GM12878 (cell line): ENCODE results near the gene USP47. TPM values are rescaled to one million over a fixed set of nuclear protein-coding genes. Genes with fewer than 3 reads are reported as not detected.

Experiments
- ATAC-seq: fragments of 200-7000 bp; cut with Tn5 transposase; 3 replicates; pipeline ENCODE4 v1.9.1; 2020; ENCODE audit warnings: mild to moderate bottlenecking, moderate library complexity
- BruUV-seq: library from RNA; stranded (reverse); fragments of 400-500 nt; replicated peaks from 2 replicates; lab custom pipeline; 2021; lab: Mats Ljungman, UMichigan
- CTCF ChIA-PET: fragments of 300-600 bp; sonication (Branson Sonifier 250); formaldehyde crosslinking; extraction: SDS; loops from one replicate; lab custom pipeline; 2021; ENCODE audit warnings: inconsistent platforms; lab: Yijun Ruan, JAX
- POLR2A ChIA-PET: fragments of 350-600 bp; formaldehyde crosslinking; extraction: SDS; loops from one replicate; lab custom pipeline; 2021; ENCODE audit warnings: inconsistent platforms; lab: Charles Lee
- RAD21 ChIA-PET: fragments of 300-600 bp; sonication (Branson Sonifier 250); formaldehyde crosslinking; loops from one replicate; lab custom pipeline; 2023; ENCODE audit warnings: antibody characterized with exemption; ENCODE audit not compliant: unreplicated experiment; lab: Charles Lee
- SMC1A ChIA-PET: fragments of 300-600 bp; sonication (Branson Sonifier 250); formaldehyde crosslinking; loops from one replicate; lab custom pipeline; 2023; ENCODE audit not compliant: unreplicated experiment, uncharacterized antibody; lab: Charles Lee
- DNase-seq: peaks from one replicate; pipeline ENCODE4 v3.0.0-alpha.2; 2011; ENCODE audit warnings: low read depth, low spot score
- FAIRE-seq: peaks from 3 replicates; lab custom pipeline; 2011; peaks lifted over from hg19 to GRCh38; lab: Jason Lieb, UNC
- H2AFZ ChIP-seq: 2 replicates; pipeline ENCODE4 v1.6.0; 2011; ENCODE audit warnings: low read depth, low read length, control low read depth; ENCODE audit not compliant: control insufficient read depth
- H3K27ac ChIP-seq: 2 replicates; pipeline ENCODE4 v1.5.1; 2011; ENCODE audit warnings: control low read depth; ENCODE audit not compliant: control insufficient read depth, insufficient read depth
- H3K27me3 ChIP-seq, 2 experiments: replicated peaks in 1 of 2; 2 replicates each; pipeline versions ENCODE4 v1.6.0 to v1.6.1; 2011; ENCODE audit warnings: low read length in 1 of 2; ENCODE audit not compliant: control insufficient read depth in 2 of 2, insufficient read depth in 2 of 2
- H3K36me3 ChIP-seq, 2 experiments: 2 replicates each; pipeline ENCODE4 v1.5.1; 2011; ENCODE audit warnings: low read length in 1 of 2; ENCODE audit not compliant: control insufficient read depth in 2 of 2, insufficient read depth in 2 of 2
- H3K4me1 ChIP-seq: 2 replicates; pipeline ENCODE4 v1.6.1; 2011; ENCODE audit warnings: mild to moderate bottlenecking, low read length, moderate library complexity, mixed read lengths; ENCODE audit not compliant: control insufficient read depth, insufficient read depth
- H3K4me2 ChIP-seq: 2 replicates; pipeline ENCODE4 v1.6.0; 2011; ENCODE audit warnings: control low read depth; ENCODE audit not compliant: control insufficient read depth, insufficient read depth
- H3K4me3 ChIP-seq: fragments of 200-600 bp; sonication (generic); 2 replicates; pipeline ENCODE4 v1.5.1; 2016
- H3K79me2 ChIP-seq: 2 replicates; pipeline ENCODE4 v1.6.0; 2011; ENCODE audit warnings: low read length; ENCODE audit not compliant: control insufficient read depth, insufficient read depth
- H3K9ac ChIP-seq: 2 replicates; pipeline ENCODE4 v1.8.0; 2011; ENCODE audit warnings: low read length, control low read depth, mixed read lengths; ENCODE audit not compliant: control insufficient read depth, insufficient read depth
- H3K9me3 ChIP-seq: replicated peaks from 3 replicates; pipeline ENCODE4 v1.5.1; 2011; ENCODE audit warnings: mild to moderate bottlenecking, low read length; ENCODE audit not compliant: control insufficient read depth, insufficient read depth
- H4K20me1 ChIP-seq: 2 replicates; pipeline ENCODE4 v1.6.0; 2011; ENCODE audit not compliant: control insufficient read depth, insufficient read depth
- ATF7 ChIP-seq: fragments of 450-650 bp; IDR thresholded peaks from 2 replicates; pipeline ENCODE4 v1.6.1; 2016; ENCODE audit warnings: low read depth, mild to moderate bottlenecking
- BMI1 ChIP-seq: fragments of 450-650 bp; IDR thresholded peaks from 2 replicates; pipeline ENCODE4 v1.6.1; 2016; ENCODE audit warnings: mild to moderate bottlenecking, moderate library complexity, borderline replicate concordance
- CBFB ChIP-seq: IDR thresholded peaks from 2 replicates; pipeline ENCODE4 v1.6.1; 2016; ENCODE audit warnings: antibody characterized with exemption, low read depth
- CHD1 ChIP-seq: IDR thresholded peaks from 2 replicates; pipeline ENCODE4 v1.6.1; 2012; ENCODE audit warnings: low read depth, low read length, improper control_type of control experiment
- CREB1 ChIP-seq: IDR thresholded peaks from 2 replicates; pipeline ENCODE4 v1.6.1; 2012; ENCODE audit warnings: low read depth, mild to moderate bottlenecking, inconsistent platforms
- FOS ChIP-seq: IDR thresholded peaks from 3 replicates; pipeline ENCODE4 v1.6.1; 2011; ENCODE audit warnings: borderline replicate concordance; ENCODE audit not compliant: insufficient read length; ENCODE audit errors: extremely low read depth
- GABPA ChIP-seq: IDR thresholded peaks from 2 replicates; pipeline ENCODE4 v1.6.1; 2014; ENCODE audit warnings: antibody characterized with exemption, low read depth, mild to moderate bottlenecking, inconsistent platforms
- HSF1 ChIP-seq: fragments of 150-350 bp; IDR thresholded peaks from 2 replicates; pipeline ENCODE4 v1.6.1; 2014; ENCODE audit warnings: mild to moderate bottlenecking, low read depth, low read length
- MEF2A ChIP-seq: IDR thresholded peaks from 2 replicates; pipeline ENCODE4 v1.6.1; 2011; ENCODE audit warnings: low read depth, mild to moderate bottlenecking, low read length, moderate library complexity; ENCODE audit not compliant: insufficient read depth
- MYB ChIP-seq: fragments of 150-350 bp; IDR thresholded peaks from 2 replicates; pipeline ENCODE4 v1.6.1; 2014; ENCODE audit warnings: mild to moderate bottlenecking, low read depth, low read length, borderline replicate concordance
- NR2F1 ChIP-seq: fragments of 450-650 bp; conservative IDR thresholded peaks from 2 replicates; pipeline ENCODE4 v1.6.1; 2017; ENCODE audit warnings: mild to moderate bottlenecking
- PML ChIP-seq: IDR thresholded peaks from 2 replicates; pipeline ENCODE4 v1.6.1; 2012; ENCODE audit warnings: low read length, inconsistent platforms
- POLR2AphosphoS2 ChIP-seq: IDR thresholded peaks from 2 replicates; pipeline ENCODE4 v1.6.1; 2011; ENCODE audit warnings: low read depth, mild to moderate bottlenecking, low read length, improper control_type of control experiment, moderate library complexity
- POLR2AphosphoS5 ChIP-seq: IDR thresholded peaks from 2 replicates; pipeline ENCODE4 v1.6.1; 2011; ENCODE audit warnings: mild to moderate bottlenecking, low read length, inconsistent platforms
- RB1 ChIP-seq: fragments of 450-650 bp; formaldehyde crosslinking; IDR thresholded peaks from 2 replicates; pipeline ENCODE4 v1.6.1; 2017; ENCODE audit warnings: mild to moderate bottlenecking, borderline replicate concordance
- RUNX3 ChIP-seq: IDR thresholded peaks from 2 replicates; pipeline ENCODE4 v1.6.1; 2012; ENCODE audit warnings: low read length, inconsistent platforms
- SIN3A ChIP-seq: IDR thresholded peaks from 2 replicates; pipeline ENCODE4 v1.6.1; 2012; ENCODE audit warnings: low read depth, low read length, improper control_type of control experiment
- YY1 ChIP-seq: IDR thresholded peaks from 2 replicates; pipeline ENCODE4 v1.6.1; 2011; ENCODE audit warnings: low read depth, mild to moderate bottlenecking, low read length
- ZSCAN29 ChIP-seq: fragments of 450-650 bp; IDR thresholded peaks from 2 replicates; pipeline ENCODE4 v1.6.1; 2017; ENCODE audit warnings: mild to moderate bottlenecking, moderate library complexity
- WGBS: methylation state at CpG from one replicate; pipeline ENCODE4 v1.1.6; 2016; ENCODE audit warnings: low lambda C conversion rate; ENCODE audit not compliant: insufficient replicate concordance, insufficient coverage; ENCODE audit errors: missing lambda C conversion rate; 5-methylcytosine and 5-hydroxymethylcytosine counted together
- in situ Hi-C: fragments of 300-500 bp; cut with MboI; formaldehyde crosslinking; loops from 9 replicates; pipeline ENCODE4 v1.14.3; 2018; ENCODE audit warnings: mixed read lengths
- intact Hi-C: fragments of 100-400 bp; cut with micrococcal nuclease; formaldehyde crosslinking; loops from one replicate; pipeline ENCODE4 v1.14.2; 2022; ENCODE audit not compliant: unreplicated experiment
- polyA plus RNA-seq, 11 experiments: library from polyadenylated mRNA; depleted of rRNA in 4 of 11; unstranded in 6 of 11; stranded (reverse) in 5 of 11; fragments of >200 nt; fragmentation: Nextera tagmentation in 4 of 11; fragmentation: Illumina TruSeq in 1 of 11; extraction: Ambion mirVana in 4 of 11; extraction: Trizol in 1 of 11; gene quantifications; 1 replicate in 1 of 11; 2 replicates in 10 of 11; pipeline versions ENCODE4 v1.2.1 to v1.2.3, GENCODE V29; 2011 to 2016; ENCODE audit warnings: inconsistent platforms in 2 of 11, missing spikeins in 2 of 11, low read depth in 1 of 11
- total RNA-seq, 4 experiments: library from RNA; depleted of rRNA in 3 of 4; stranded (reverse); fragments of >200 nt in 3 of 4; fragmentation: Illumina TruSeq in 1 of 4; extraction: Trizol in 1 of 4; gene quantifications; 2 replicates each; pipeline versions ENCODE4 v1.2.1 to v1.2.3, GENCODE V29; 2013 to 2021
- TF ChIP-seq, protein P1 (sequence below): fragments of 450-650 bp; IDR thresholded peaks from 2 replicates; pipeline ENCODE4 v1.6.1; 2018; ENCODE audit warnings: borderline replicate concordance, mild to moderate bottlenecking; ENCODE audit not compliant: partially characterized antibody

USP47 gene
- total and polyA plus RNA-seq, 10 of the 15 experiments (the other 5 are each of a cell fraction or from before 2014, with no cell fraction given): 13.9 to 54.0 (median 31.6) TPM

DNA sequence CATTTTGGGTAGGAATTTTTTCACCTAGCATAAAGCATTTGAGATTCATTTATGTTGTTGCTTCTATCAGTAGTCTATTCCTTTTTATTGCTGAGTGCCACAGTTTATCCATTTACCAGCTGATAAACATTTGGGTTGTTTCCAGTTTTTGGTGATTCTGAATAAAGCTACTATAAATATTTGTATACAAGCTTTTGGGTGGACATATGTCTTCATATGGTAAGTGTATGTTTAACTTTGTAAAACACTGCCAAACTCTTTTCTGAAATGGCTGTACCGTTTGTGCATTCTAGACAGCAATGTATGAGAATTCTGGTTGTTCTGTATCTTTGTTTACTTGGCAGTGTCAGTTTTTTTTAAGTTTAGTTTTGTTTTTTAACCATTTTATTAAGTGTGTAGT is 16.9 kb downstream of the USP47 start:
- CTCF ChIA-PET: interaction anchor here (15.4 kb wide), 1 partner anchor 12 kb away, joined by 211 read pairs; the partner anchor contains the start of gene USP47
- 96% methylated on average over 1 of the region's 1 CpG for whole genome bisulfite sequencing

More for the DNA sequence above, 16.9 kb downstream of the USP47 start:
- Histone ChIP-seq H3K4me1 (peaks cover 7% of the 10 kb centered on the region; the same call in 1 of the 2 replicates), H3K27me3 (no peaks in the 10 kb centered on the region), H3K9me3 (peaks cover 3% of the 10 kb centered on the region; the same call in 2 of the 3 replicates), H3K4me2 (no peak overlapping the region), H4K20me1 (no peaks in the 10 kb centered on the region), H3K27ac (no peak overlapping the region), H3K4me3 (no peak overlapping the region), H3K9ac (no peak overlapping the region), H3K79me2 (peaks cover 75% of the 10 kb centered on the region), H3K36me3 (no peaks in the 10 kb centered on the region), H2AFZ (no peak overlapping the region)
- intact Hi-C loops: no loop called here
- ATAC-seq: no peak
- POLR2A ChIA-PET: interaction anchor here (0.7 kb wide), 1 partner anchor 8 kb away, joined by 3 read pairs; no protein-coding TSS in a partner anchor
- SMC1A ChIA-PET: interaction anchor here (1.1 to 4.0 kb wide), 2 partner anchors 14 to 17 kb away, joined by 3 to 22 read pairs; no protein-coding TSS in a partner anchor
- RAD21 ChIA-PET: no interaction called here
- no peak for DNase-seq
- no peak for FAIRE-seq
- in situ Hi-C loops: no loop called here
- TF ChIP-seq RUNX3 (no peak), RB1 (no peak), CREB1 (no peak), SIN3A (no peak), PML (no peak), POLR2AphosphoS5 (no peak), CHD1 (no peak), HSF1 (no peak), MYB (no peak), CBFB (no peak), ATF7 (no peak), MEF2A (no peak), ZSCAN29 (no peak), NR2F1 (no peak), GABPA (no peak), POLR2AphosphoS2 (no peak), YY1 (no peak), BMI1 (no peak), FOS (no peak)
- TF ChIP-seq, protein P1, sequence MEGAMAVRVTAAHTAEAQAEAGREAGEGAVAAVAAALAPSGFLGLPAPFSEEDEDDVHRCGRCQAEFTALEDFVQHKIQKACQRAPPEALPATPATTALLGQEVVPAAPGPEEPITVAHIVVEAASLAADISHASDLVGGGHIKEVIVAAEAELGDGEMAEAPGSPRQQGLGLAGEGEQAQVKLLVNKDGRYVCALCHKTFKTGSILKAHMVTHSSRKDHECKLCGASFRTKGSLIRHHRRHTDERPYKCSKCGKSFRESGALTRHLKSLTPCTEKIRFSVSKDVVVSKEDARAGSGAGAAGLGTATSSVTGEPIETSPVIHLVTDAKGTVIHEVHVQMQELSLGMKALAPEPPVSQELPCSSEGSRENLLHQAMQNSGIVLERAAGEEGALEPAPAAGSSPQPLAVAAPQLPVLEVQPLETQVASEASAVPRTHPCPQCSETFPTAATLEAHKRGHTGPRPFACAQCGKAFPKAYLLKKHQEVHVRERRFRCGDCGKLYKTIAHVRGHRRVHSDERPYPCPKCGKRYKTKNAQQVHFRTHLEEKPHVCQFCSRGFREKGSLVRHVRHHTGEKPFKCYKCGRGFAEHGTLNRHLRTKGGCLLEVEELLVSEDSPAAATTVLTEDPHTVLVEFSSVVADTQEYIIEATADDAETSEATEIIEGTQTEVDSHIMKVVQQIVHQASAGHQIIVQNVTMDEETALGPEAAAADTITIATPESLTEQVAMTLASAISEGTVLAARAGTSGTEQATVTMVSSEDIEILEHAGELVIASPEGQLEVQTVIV: no peak
- no TSS peak for BruUV-seq
